B cell (primary cell): ENCODE data around the gene MARK2. TPM values are rescaled to one million over a fixed set of nuclear protein-coding genes. Genes with fewer than 3 reads are reported as not detected.

Experiments
- ATAC-seq: fragments of 200-7000 bp; cut with Tn5 transposase; one replicate; pipeline ENCODE4 v1.10.0; 2021; ENCODE audit warnings: low read depth, mild to moderate bottlenecking, moderate number of reproducible peaks, moderate library complexity
- CTCF ChIA-PET: fragments of 350-600 bp; sonication (Branson Sonifier 250); formaldehyde crosslinking; loops from one replicate; lab custom pipeline; 2021; ENCODE audit warnings: antibody characterized with exemption, inconsistent platforms; lab: Charles Lee
- POLR2A ChIA-PET: fragments of 350-600 bp; sonication (Branson Sonifier 250); formaldehyde crosslinking; loops from one replicate; lab custom pipeline; 2021; ENCODE audit warnings: antibody characterized with exemption; lab: Charles Lee
- DNase-seq: peaks from one replicate; pipeline ENCODE4 v3.0.0; 2013
- H2AFZ ChIP-seq: 2 replicates; pipeline ENCODE4 v1.6.1; 2012; ENCODE audit warnings: mild to moderate bottlenecking, low read depth, low read length; ENCODE audit not compliant: insufficient read depth, poor library complexity, severe bottlenecking
- H3K27ac ChIP-seq, 2 donors: 1 replicate in 1 of 2; 2 replicates in 1 of 2; pipeline ENCODE4 v1.5.1; 2012 to 2013; ENCODE audit warnings: low read length in 2 of 2, mild to moderate bottlenecking in 2 of 2, moderate library complexity in 1 of 2
- H3K27me3 ChIP-seq, 4 experiments: fragments of 200-600 bp in 1 of 4; sonication (generic) in 1 of 4; replicated peaks in 1 of 4; 1 replicate in 2 of 4; 2 replicates in 2 of 4; pipeline versions ENCODE4 v1.6.1 to v1.7.0; 2013 to 2016; ENCODE audit warnings: low read length in 3 of 4, mild to moderate bottlenecking in 2 of 4, mixed read lengths in 1 of 4, moderate library complexity in 1 of 4; ENCODE audit not compliant: insufficient read depth in 4 of 4, control insufficient read depth in 3 of 4; ENCODE audit errors: control extremely low read depth in 1 of 4
- H3K36me3 ChIP-seq, 2 experiments: replicated peaks in 1 of 2; 1 replicate in 1 of 2; 2 replicates in 1 of 2; pipeline versions ENCODE4 v1.6.1 to v1.7.1; 2013; ENCODE audit warnings: low read length in 1 of 2; ENCODE audit not compliant: insufficient read depth in 2 of 2, control insufficient read depth in 1 of 2; ENCODE audit errors: control extremely low read depth in 1 of 2, extremely low read depth in 1 of 2
- H3K4me1 ChIP-seq, 2 donors: fragments of 200-600 bp in 1 of 2; sonication (generic) in 1 of 2; 1 replicate in 1 of 2; 2 replicates in 1 of 2; pipeline versions ENCODE4 v1.5.1 to v1.6.1; 2013 to 2017; ENCODE audit warnings: low read length in 2 of 2; ENCODE audit not compliant: control insufficient read depth in 2 of 2, insufficient read depth in 2 of 2
- H3K4me2 ChIP-seq: replicated peaks from 2 replicates; pipeline ENCODE3; 2012; ENCODE audit warnings: mild to moderate bottlenecking, low read depth, low read length; ENCODE audit not compliant: poor library complexity, severe bottlenecking
- H3K4me3 ChIP-seq, 5 experiments: fragments of 200-600 bp in 1 of 5; sonication (generic) in 1 of 5; 1 replicate in 3 of 5; 2 replicates in 2 of 5; pipeline versions ENCODE4 v1.5.1 to v1.7.0; 2011 to 2016; ENCODE audit warnings: low read length in 4 of 5, mild to moderate bottlenecking in 4 of 5, low read depth in 2 of 5, control low read depth in 1 of 5, moderate library complexity in 1 of 5; ENCODE audit not compliant: insufficient read depth in 1 of 5; ENCODE audit errors: control extremely low read depth in 1 of 5, extremely low read depth in 1 of 5
- H3K79me2 ChIP-seq: fragments of 200-600 bp; sonication (generic); one replicate; pipeline ENCODE4 v1.6.0; 2016; ENCODE audit warnings: low read length; ENCODE audit not compliant: control insufficient read depth, insufficient read depth
- H3K9ac ChIP-seq: fragments of 200-600 bp; sonication (generic); 2 replicates; pipeline ENCODE4 v1.6.1; 2017; ENCODE audit warnings: mild to moderate bottlenecking, low read length, moderate library complexity
- H3K9me3 ChIP-seq, 3 donors: one replicate each; pipeline versions ENCODE4 v1.6.1 to v1.7.1; 2013; ENCODE audit warnings: low read length in 2 of 3; ENCODE audit not compliant: control insufficient read depth in 2 of 3, insufficient read depth in 1 of 3; ENCODE audit errors: control extremely low read depth in 1 of 3
- H4K20me1 ChIP-seq: 2 replicates; pipeline ENCODE4 v1.6.0; 2012; ENCODE audit warnings: mild to moderate bottlenecking, low read length; ENCODE audit not compliant: insufficient read depth, control insufficient read depth, poor library complexity, severe bottlenecking
- H3K27ac Mint-ChIP-seq: one replicate; pipeline ENCODE4 v1.8.0; 2021; ENCODE audit warnings: mixed read lengths
- H3K27me3 Mint-ChIP-seq: one replicate; pipeline ENCODE4 v1.8.0; 2021; ENCODE audit warnings: mixed read lengths
- H3K4me1 Mint-ChIP-seq: one replicate; pipeline ENCODE4 v1.8.0; 2021; ENCODE audit warnings: mixed read lengths
- H3K4me3 Mint-ChIP-seq: one replicate; pipeline ENCODE4 v1.8.0; 2021; ENCODE audit warnings: mixed read lengths
- H3K9me3 Mint-ChIP-seq: one replicate; pipeline ENCODE4 v1.8.0; 2022; ENCODE audit warnings: mixed read lengths; ENCODE audit not compliant: insufficient read depth
- CTCF ChIP-seq: fragments of 200-600 bp; IDR thresholded peaks from one replicate; pipeline ENCODE4 v1.8.0; 2022; ENCODE audit warnings: antibody characterized with exemption, mild to moderate bottlenecking
- EZH2 ChIP-seq: IDR thresholded peaks from 2 replicates; pipeline ENCODE4 v1.6.1; 2012; ENCODE audit warnings: borderline replicate concordance, low read depth, mild to moderate bottlenecking, moderate library complexity, low read length; ENCODE audit not compliant: insufficient read depth, poor library complexity, severe bottlenecking
- WGBS: methylation state at CpG from one replicate; pipeline ENCODE4 v1.1.5; 2013; ENCODE audit warnings: missing lambda C conversion rate; ENCODE audit not compliant: insufficient coverage; 5-methylcytosine and 5-hydroxymethylcytosine counted together
- intact Hi-C: fragments of 100-400 bp; cut with micrococcal nuclease; formaldehyde crosslinking; loops from one replicate; pipeline ENCODE4 v1.10.0; 2022
- polyA plus RNA-seq: library from polyadenylated mRNA; depleted of rRNA; stranded (reverse); fragments of >200 nt; gene quantifications from 2 replicates; pipeline ENCODE4 v1.2.3, GENCODE V29; 2012
- total RNA-seq, 2 donors: library from RNA; stranded (reverse); fragments of 120-200 nt in 1 of 2; gene quantifications; 1 replicate in 1 of 2; 2 replicates in 1 of 2; pipeline versions ENCODE4 v1.2.3 to v1.2.4, GENCODE V29; 2013 to 2022

The MARK2 gene
- total and polyA plus RNA-seq, 2 donors (not counting 1 experiment from before 2014, with no cell fraction given) = 47.2 to 58.1 TPM

GRCh38 chr11:63876616-63877015 lies 37.7 kb downstream of the MARK2 start:
- Histone ChIP-seq H3K4me1 (peaks cover 9 to 17% of the 10 kb centered on the region in 2 donors), H4K20me1 (peaks cover 99% of the 10 kb centered on the region), H3K27ac (no peak overlapping the region), H2AFZ (no peak overlapping the region), H3K4me2 (no peak overlapping the region), H3K27me3 (no peaks in the 10 kb centered on the region), H3K4me3 (no peak overlapping the region), H3K9ac (no peak overlapping the region), H3K36me3 (peaks cover 0 to 22% of the 10 kb centered on the region in 2 experiments), H3K79me2 (peaks cover 100% of the 10 kb centered on the region), H3K9me3 (no peaks in the 10 kb centered on the region)
- ATAC-seq (no peak), DNase-seq (no peak)
- H3K27ac Mint-ChIP-seq = no peak overlapping the region
- TF ChIP-seq CTCF = no peak
- no peak for TF ChIP-seq EZH2
- WGBS = 97% methylated on average over 3 of the region's 6 CpGs
- peaks cover 50% of the 10 kb centered on the region for H3K4me1 Mint-ChIP-seq
- POLR2A ChIA-PET = interaction anchor here (0.7 kb wide), 1 partner anchor 41 kb away, joined by 5 read pairs; no protein-coding TSS in a partner anchor
- CTCF ChIA-PET = interaction anchor here (0.6 to 1.2 kb wide), 5 partner anchors 40 to 149 kb away, joined by 3 to 4 read pairs (median 3); partner anchors contain the start of gene ZFTA
- no peaks in the 10 kb centered on the region for H3K9me3 Mint-ChIP-seq
- H3K27me3 Mint-ChIP-seq = no peaks in the 10 kb centered on the region
- intact Hi-C loops = no loop called here
- no peak overlapping the region for H3K4me3 Mint-ChIP-seq

- H3K9ac ChIP-seq = no peak overlapping the region
- no peak for ATAC-seq
- H3K27me3 ChIP-seq = no peaks in the 10 kb centered on the region
- peaks cover 100% of the 10 kb centered on the region for H4K20me1 ChIP-seq
- H2AFZ ChIP-seq = no peak overlapping the region
- Mint-ChIP-seq H3K4me1 (peaks cover 48% of the 10 kb centered on the region), H3K4me3 (no peak overlapping the region), H3K27me3 (no peaks in the 10 kb centered on the region), H3K9me3 (no peaks in the 10 kb centered on the region), H3K27ac (no peak overlapping the region)
- WGBS = 97% methylated on average over 4 of the region's 6 CpGs
- H3K36me3 ChIP-seq = peaks cover 0 to 22% of the 10 kb centered on the region in 2 experiments
- DNase-seq = no peak
- H3K4me2 ChIP-seq = no peak overlapping the region
- POLR2A ChIA-PET = interaction anchor here (0.7 kb wide), 1 partner anchor 16 kb away, joined by 10 read pairs; no protein-coding TSS in a partner anchor
- intact Hi-C loops = no loop called here
- peaks cover 3 to 11% of the 10 kb centered on the region in 2 donors for H3K4me1 ChIP-seq
- no peak overlapping the region for H3K4me3 ChIP-seq
- CTCF ChIA-PET = interaction anchor here (0.6 to 1.2 kb wide), 4 partner anchors 9 to 41 kb away, joined by 3 to 5 read pairs (median 3); no protein-coding TSS in a partner anchor
- H3K9me3 ChIP-seq = no peaks in the 10 kb centered on the region
- H3K79me2 ChIP-seq = peaks cover 96% of the 10 kb centered on the region
- no peak overlapping the region for H3K27ac ChIP-seq
- TF ChIP-seq EZH2 (no peak), CTCF (no peak)
Measured at GRCh38 chr11:63877658-63878241, 38.8 kb downstream of the MARK2 start.
